Stomach (tissue), 9 donors: ENCODE data around the gene CRIM1. TPM values are rescaled to one million over a fixed set of nuclear protein-coding genes. Genes with fewer than 3 reads are reported as not detected.
A peak's percentile ranks its signal among the peaks of the same experiment; 100 is the strongest.

Source experiments
- DNase-seq, 2 donors: peaks; one replicate each; pipeline versions ENCODE4 v3.0.0 to v3.0.0-alpha.2; 2013 to 2019
- H3K27ac ChIP-seq, 5 donors: fragments of 200-600 bp in 4 of 5; sonication (generic) in 4 of 5; one replicate each; pipeline ENCODE4 v1.5.1; 2013 to 2019; ENCODE audit warnings: mild to moderate bottlenecking in 1 of 5, moderate library complexity in 1 of 5
- H3K27me3 ChIP-seq, 3 donors: fragments of 200-600 bp; sonication (generic); one replicate each; pipeline ENCODE4 v1.5.1; 2017 to 2019; ENCODE audit warnings: mixed run types in 1 of 3
- H3K36me3 ChIP-seq, 4 donors: fragments of 200-600 bp; sonication (generic); 1 replicate in 3 of 4; 2 replicates in 1 of 4; pipeline ENCODE4 v1.5.1; 2016 to 2019
- H3K4me1 ChIP-seq, 4 donors: fragments of 200-600 bp; sonication (generic); one replicate each; pipeline ENCODE4 v1.5.1; 2016 to 2019
- H3K4me3 ChIP-seq, 4 donors: fragments of 200-600 bp; sonication (generic) in 3 of 4; one replicate each; pipeline ENCODE4 v1.5.1; 2016 to 2019; ENCODE audit warnings: mild to moderate bottlenecking in 1 of 4
- H3K9me3 ChIP-seq, 4 donors: fragments of 200-600 bp; sonication (generic); one replicate each; pipeline ENCODE4 v1.5.1; 2016 to 2019
- CTCF ChIP-seq, 7 experiments: fragments of 450-650 bp in 4 of 7; fragments of 200-600 bp in 3 of 7; sonication (generic) in 3 of 7; IDR thresholded peaks; one replicate each; pipeline ENCODE4 v1.5.1; 2016 to 2019; ENCODE audit warnings: antibody characterized with exemption in 7 of 7, control low read depth in 2 of 7, mild to moderate bottlenecking in 1 of 7
- EP300 ChIP-seq: sonication (generic); formaldehyde crosslinking; IDR thresholded peaks from one replicate; pipeline ENCODE4 v1.6.1; 2017; ENCODE audit warnings: antibody characterized with exemption
- POLR2A ChIP-seq, 4 donors: fragments of 450-650 bp; IDR thresholded peaks; one replicate each; pipeline ENCODE4 v1.6.1; 2016; ENCODE audit warnings: antibody characterized with exemption in 4 of 4, control low read depth in 2 of 4, mild to moderate bottlenecking in 1 of 4, moderate library complexity in 1 of 4
- POLR2AphosphoS5 ChIP-seq, 3 donors: sonication (generic); formaldehyde crosslinking; IDR thresholded peaks; one replicate each; pipeline ENCODE4 v1.6.1; 2016; ENCODE audit warnings: antibody characterized with exemption in 3 of 3
- WGBS, 5 donors: extraction: QIAGEN DNeasy Blood & Tissue Kit in 3 of 5; methylation state at CpG; one replicate each; pipeline versions ENCODE4 v1.1.5 to v1.1.7; 2013 to 2018; 5-methylcytosine and 5-hydroxymethylcytosine counted together
- intact Hi-C: fragments of 100-400 bp; cut with DNase I; formaldehyde crosslinking; loops from one replicate; pipeline ENCODE4 v1.15.1; 2023; ENCODE audit warnings: low total_unique reads
- polyA plus RNA-seq, 3 donors: library from polyadenylated mRNA; stranded (reverse); fragments of 200-250 nt; gene quantifications; one replicate each; pipeline ENCODE4 v1.2.3, GENCODE V29; 2013
- total RNA-seq, 5 donors: library from RNA; depleted of rRNA; stranded (reverse); fragments of >200 nt; gene quantifications; one replicate each; pipeline versions ENCODE4 v1.1.0 to v1.2.3, GENCODE V29; 2014 to 2016
- donor health status: healthy with polysubstance abuse.
- donor health status: Bipolar disorder and iron deficiency.
- donor health status: healthy.

The CRIM1 gene
- total and polyA plus RNA-seq, 8 donors: 3.1 to 158 (median 50.7) TPM

- peak overlapping the region in 2 of 5 donors; percentile 49 to 68 for H3K27ac ChIP-seq
- no peak for TF ChIP-seq CTCF (IDR thresholded peaks at IDR 0.05)
- TF ChIP-seq POLR2A (IDR thresholded peaks at IDR 0.05): no peak
- no peak for TF ChIP-seq POLR2AphosphoS5 (IDR thresholded peaks at IDR 0.05)
- no peak for TF ChIP-seq EP300
- no peaks in the 10 kb centered on the region for H3K36me3 ChIP-seq
- H3K9me3 ChIP-seq: no peaks in the 10 kb centered on the region
- no peak for DNase-seq
- no peaks in the 10 kb centered on the region for H3K27me3 ChIP-seq
- intact Hi-C loops: no loop called here
- 20 to 39% (median 32%) methylated on average over 4 of the region's 4 CpGs for WGBS, 5 donors
- peaks cover 21 to 78% (median 49%) of the 10 kb centered on the region in 4 donors for H3K4me1 ChIP-seq
- H3K4me3 ChIP-seq: no peak overlapping the region
Measured at GRCh38 chr2:36409935-36410334, 54.4 kb downstream of the CRIM1 start.

- DNase-seq: no peak
- Histone ChIP-seq H3K27me3 (no peaks in the 10 kb centered on the region), H3K36me3 (no peaks in the 10 kb centered on the region), H3K9me3 (no peaks in the 10 kb centered on the region), H3K4me3 (no peak overlapping the region), H3K4me1 (peaks cover 21 to 83% (median 51%) of the 10 kb centered on the region in 4 donors), H3K27ac (peak overlapping the region in 2 of 5 donors; percentile 49 to 68)
- intact Hi-C loops: no loop called here
- WGBS, 5 donors: 51 to 62% (median 53%) methylated on average over 4 of the region's 4 CpGs
- TF ChIP-seq EP300: no peak
- no peak for TF ChIP-seq POLR2A (IDR thresholded peaks at IDR 0.05)
- TF ChIP-seq CTCF (IDR thresholded peaks at IDR 0.05): no peak
- TF ChIP-seq POLR2AphosphoS5 (IDR thresholded peaks at IDR 0.05): no peak
Measured at GRCh38 chr2:36410681-36411080, 55.1 kb downstream of the CRIM1 start.

GRCh38 chr2:36411962-36412444 is 56.4 kb downstream of the CRIM1 start:
- H3K4me1 ChIP-seq: peaks cover 26 to 91% (median 58%) of the 10 kb centered on the region in 4 donors
- H3K36me3 ChIP-seq: no peaks in the 10 kb centered on the region
- 41 to 62% (median 46%) methylated on average over 11 of the region's 11 CpGs for WGBS, 5 donors
- H3K9me3 ChIP-seq: no peaks in the 10 kb centered on the region
- no peaks in the 10 kb centered on the region for H3K27me3 ChIP-seq
- no peak for TF ChIP-seq EP300
- TF ChIP-seq POLR2AphosphoS5 (IDR thresholded peaks at IDR 0.05): no peak
- no peak for TF ChIP-seq CTCF (IDR thresholded peaks at IDR 0.05)
- no peak for TF ChIP-seq POLR2A (IDR thresholded peaks at IDR 0.05)
- no peak overlapping the region for H3K4me3 ChIP-seq
- DNase-seq: no peak
- H3K27ac ChIP-seq: peak overlapping the region in 2 of 5 donors; percentile 23 to 68
- intact Hi-C loops: no loop called here

- 60 to 78% (median 67%) methylated on average over 4 of the region's 4 CpGs for WGBS, 5 donors
- intact Hi-C loops: no loop called here
- Histone ChIP-seq H3K36me3 (no peaks in the 10 kb centered on the region), H3K4me3 (no peak overlapping the region), H3K27me3 (no peaks in the 10 kb centered on the region), H3K27ac (peak overlapping the region in 3 of 5 donors; percentile 14 to 22 (median 15)), H3K4me1 (peaks cover 28 to 88% (median 59%) of the 10 kb centered on the region in 4 donors), H3K9me3 (no peaks in the 10 kb centered on the region)
- no peak for TF ChIP-seq POLR2A (IDR thresholded peaks at IDR 0.05)
- TF ChIP-seq POLR2AphosphoS5 (IDR thresholded peaks at IDR 0.05): no peak
- TF ChIP-seq EP300: no peak
- no peak for TF ChIP-seq CTCF (IDR thresholded peaks at IDR 0.05)
- DNase-seq: peak in 1 of 2 donors; percentile 49
Measured at GRCh38 chr2:36413218-36413617, 57.6 kb downstream of the CRIM1 start.
